Type B pancreatic cell (in vitro differentiated cells): ENCODE data around the gene BAIAP2. TPM values are rescaled to one million over a fixed set of nuclear protein-coding genes. Genes with fewer than 3 reads are reported as not detected.

Source experiments
- DNase-seq: peaks from one replicate; pipeline ENCODE4 v3.0.0; 2021; ENCODE audit warnings: mixed read lengths; ENCODE audit not compliant: unreplicated experiment; ENCODE audit errors: extremely low spot score
- H3K27ac Mint-ChIP-seq: 2 replicates; pipeline ENCODE4 v1.8.0; 2021; ENCODE audit warnings: mild to moderate bottlenecking, mixed read lengths
- H3K27me3 Mint-ChIP-seq: 2 replicates; pipeline ENCODE4 v1.8.0; 2021; ENCODE audit warnings: mixed read lengths
- H3K36me3 Mint-ChIP-seq: 2 replicates; pipeline ENCODE4 v1.8.0; 2021; ENCODE audit warnings: mixed read lengths
- H3K4me1 Mint-ChIP-seq: one replicate; pipeline ENCODE4 v1.8.0; 2021; ENCODE audit warnings: mixed read lengths; ENCODE audit not compliant: unreplicated experiment
- H3K4me3 Mint-ChIP-seq: 2 replicates; pipeline ENCODE4 v1.8.0; 2021; ENCODE audit warnings: mild to moderate bottlenecking, mixed read lengths
- H3K9me3 Mint-ChIP-seq: 2 replicates; pipeline ENCODE4 v1.8.0; 2021; ENCODE audit warnings: mixed read lengths
- total RNA-seq: library from RNA; stranded (reverse); gene quantifications from 2 replicates; pipeline ENCODE4 v1.2.1, GENCODE V29; 2021; ENCODE audit warnings: low replicate concordance
- TF ChIP-seq, protein P1 (sequence below): fragments of 200-600 bp; sonication (generic); conservative IDR thresholded peaks from 2 replicates; pipeline ENCODE4 v1.5.0; 2021; ENCODE audit warnings: antibody characterized with exemption, mild to moderate bottlenecking

Gene BAIAP2
- total RNA-seq, 1 donor from 2014 or later, result 62.7 TPM

DNA sequence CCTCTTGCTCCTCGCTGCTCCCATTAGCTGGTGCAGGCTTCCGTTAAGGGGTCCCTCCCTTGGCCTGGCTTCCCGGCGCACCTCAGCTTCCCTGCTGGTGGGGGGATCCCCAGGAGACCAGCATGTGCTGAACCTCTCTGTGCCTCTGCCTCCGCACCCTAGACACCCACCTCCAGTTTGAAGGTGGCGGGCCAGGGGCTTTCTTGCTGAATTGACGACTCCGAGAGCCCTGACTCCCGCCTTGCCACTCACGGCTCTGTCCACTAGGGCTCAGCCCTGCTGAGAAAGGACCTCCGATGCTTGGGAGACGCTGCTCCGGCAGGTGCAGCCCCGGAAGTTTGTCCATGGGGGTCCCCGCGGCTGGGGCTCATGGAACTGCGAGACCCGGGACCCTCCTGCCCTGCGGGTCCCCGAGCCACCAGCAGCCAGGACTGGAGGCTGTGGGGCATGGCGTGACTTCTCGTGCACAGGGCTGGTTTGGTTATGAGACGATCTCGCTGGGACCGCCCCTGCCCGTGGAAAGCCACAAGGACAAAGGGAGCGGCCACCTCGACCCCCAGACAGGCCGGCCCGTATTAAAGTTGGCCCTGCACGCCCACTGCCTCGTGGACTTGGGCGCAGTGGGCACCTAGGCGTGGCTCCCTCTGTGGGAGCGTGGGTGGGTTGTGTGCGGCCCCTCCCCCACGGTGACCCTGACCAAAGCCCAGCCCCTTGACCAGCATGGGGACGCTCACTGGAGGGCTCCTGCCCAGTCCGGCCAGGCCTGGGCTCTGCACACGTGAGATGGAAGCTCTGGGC, 35.2 kb upstream of the BAIAP2 start:
- Mint-ChIP-seq H3K36me3 (no peaks in the 10 kb centered on the region), H3K27me3 (peaks cover 27% of the 10 kb centered on the region), H3K27ac (no peak overlapping the region), H3K4me1 (peaks cover 14% of the 10 kb centered on the region), H3K9me3 (no peaks in the 10 kb centered on the region), H3K4me3 (no peak overlapping the region)
- no peak for DNase-seq
- TF ChIP-seq, protein P1, sequence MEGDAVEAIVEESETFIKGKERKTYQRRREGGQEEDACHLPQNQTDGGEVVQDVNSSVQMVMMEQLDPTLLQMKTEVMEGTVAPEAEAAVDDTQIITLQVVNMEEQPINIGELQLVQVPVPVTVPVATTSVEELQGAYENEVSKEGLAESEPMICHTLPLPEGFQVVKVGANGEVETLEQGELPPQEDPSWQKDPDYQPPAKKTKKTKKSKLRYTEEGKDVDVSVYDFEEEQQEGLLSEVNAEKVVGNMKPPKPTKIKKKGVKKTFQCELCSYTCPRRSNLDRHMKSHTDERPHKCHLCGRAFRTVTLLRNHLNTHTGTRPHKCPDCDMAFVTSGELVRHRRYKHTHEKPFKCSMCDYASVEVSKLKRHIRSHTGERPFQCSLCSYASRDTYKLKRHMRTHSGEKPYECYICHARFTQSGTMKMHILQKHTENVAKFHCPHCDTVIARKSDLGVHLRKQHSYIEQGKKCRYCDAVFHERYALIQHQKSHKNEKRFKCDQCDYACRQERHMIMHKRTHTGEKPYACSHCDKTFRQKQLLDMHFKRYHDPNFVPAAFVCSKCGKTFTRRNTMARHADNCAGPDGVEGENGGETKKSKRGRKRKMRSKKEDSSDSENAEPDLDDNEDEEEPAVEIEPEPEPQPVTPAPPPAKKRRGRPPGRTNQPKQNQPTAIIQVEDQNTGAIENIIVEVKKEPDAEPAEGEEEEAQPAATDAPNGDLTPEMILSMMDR, result no peak

DNA sequence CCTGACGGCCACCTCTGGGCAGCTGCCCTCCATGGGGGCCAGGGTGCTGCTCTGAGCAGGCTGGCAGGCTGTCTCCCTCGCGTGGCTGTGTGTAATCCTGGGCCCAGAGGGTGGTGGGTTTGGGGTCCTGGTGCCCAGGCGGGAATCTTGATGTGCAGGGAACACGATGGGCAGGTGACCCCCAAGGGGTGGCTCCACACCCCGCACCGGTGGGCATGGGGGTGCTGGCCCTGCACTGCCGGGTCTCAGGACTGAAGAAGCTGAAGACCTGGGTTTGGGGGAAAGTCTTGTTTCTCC, 34.7 kb upstream of the BAIAP2 start:
- Mint-ChIP-seq H3K27ac (no peak overlapping the region), H3K9me3 (no peaks in the 10 kb centered on the region), H3K4me3 (no peak overlapping the region), H3K27me3 (peaks cover 30% of the 10 kb centered on the region), H3K36me3 (no peaks in the 10 kb centered on the region), H3K4me1 (peaks cover 14% of the 10 kb centered on the region)
- no peak for DNase-seq
- TF ChIP-seq, protein P1, result no peak

DNA sequence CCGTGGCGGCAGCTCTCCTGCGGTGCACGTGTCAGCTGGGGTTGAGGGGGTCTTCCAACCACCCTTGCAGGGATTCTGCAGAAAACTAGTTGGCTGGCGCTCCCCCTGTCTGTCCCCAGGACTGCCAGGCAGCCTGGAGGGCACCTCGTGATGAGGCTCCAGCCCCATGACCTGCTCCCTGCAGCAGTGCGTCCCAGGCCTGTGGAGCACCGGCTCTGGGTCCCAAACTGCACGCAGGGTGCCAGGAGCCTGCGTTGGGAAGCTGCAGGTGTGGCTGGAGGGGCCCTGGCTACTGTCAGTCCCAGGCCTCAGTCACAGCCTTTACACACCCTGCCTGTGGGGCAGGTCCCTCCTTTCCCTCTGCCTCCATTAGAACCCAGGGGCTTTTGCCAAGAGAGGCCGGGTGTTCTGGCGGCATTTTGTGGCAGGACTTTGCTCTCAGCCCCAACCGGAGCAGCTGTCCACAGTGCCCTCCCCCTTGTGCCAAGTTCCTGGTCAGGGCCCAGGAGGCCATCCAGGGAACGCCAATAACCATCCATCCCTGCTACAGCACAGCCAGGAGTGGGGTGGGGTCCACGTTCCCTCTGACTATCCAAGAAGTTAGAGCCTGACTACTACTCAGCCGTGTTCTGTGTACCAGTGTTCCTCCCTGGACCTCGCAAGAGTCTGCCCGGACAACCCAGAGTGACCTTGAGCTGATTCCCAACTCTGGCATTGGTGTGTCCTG, 34.2 kb upstream of the BAIAP2 start:
- H3K4me3 Mint-ChIP-seq, result no peak overlapping the region
- H3K9me3 Mint-ChIP-seq, result no peaks in the 10 kb centered on the region
- no peak overlapping the region for H3K27ac Mint-ChIP-seq
- no peak for DNase-seq
- H3K27me3 Mint-ChIP-seq, result peaks cover 30% of the 10 kb centered on the region
- no peaks in the 10 kb centered on the region for H3K36me3 Mint-ChIP-seq
- H3K4me1 Mint-ChIP-seq, result peaks cover 14% of the 10 kb centered on the region
- TF ChIP-seq, protein P1, result no peak

DNA sequence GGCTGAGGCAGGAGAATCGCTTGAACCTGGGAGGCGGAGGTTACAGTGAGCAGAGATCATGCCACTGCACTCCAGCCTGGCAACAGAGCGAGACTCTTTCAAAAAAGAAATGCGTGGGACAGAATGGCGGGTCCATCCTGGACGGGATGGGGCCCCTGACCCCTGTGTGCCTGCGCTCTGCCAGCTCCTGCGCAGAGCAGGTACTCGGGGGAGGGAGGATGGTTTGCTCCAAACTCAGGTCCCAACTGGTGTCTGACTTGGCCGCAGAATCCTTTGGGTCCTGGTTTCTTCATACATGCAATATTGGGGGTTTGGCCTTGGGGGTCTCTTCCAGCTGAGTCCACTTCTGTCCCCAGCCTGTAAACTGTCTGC, 33.0 kb upstream of the BAIAP2 start:
- Mint-ChIP-seq H3K4me3 (peak overlapping the region; percentile 28), H3K36me3 (no peaks in the 10 kb centered on the region), H3K9me3 (no peaks in the 10 kb centered on the region), H3K27me3 (peaks cover 41% of the 10 kb centered on the region), H3K27ac (peak overlapping the region; percentile 34), H3K4me1 (peaks cover 14% of the 10 kb centered on the region)
- DNase-seq, result no peak
- TF ChIP-seq, protein P1, result no peak

DNA sequence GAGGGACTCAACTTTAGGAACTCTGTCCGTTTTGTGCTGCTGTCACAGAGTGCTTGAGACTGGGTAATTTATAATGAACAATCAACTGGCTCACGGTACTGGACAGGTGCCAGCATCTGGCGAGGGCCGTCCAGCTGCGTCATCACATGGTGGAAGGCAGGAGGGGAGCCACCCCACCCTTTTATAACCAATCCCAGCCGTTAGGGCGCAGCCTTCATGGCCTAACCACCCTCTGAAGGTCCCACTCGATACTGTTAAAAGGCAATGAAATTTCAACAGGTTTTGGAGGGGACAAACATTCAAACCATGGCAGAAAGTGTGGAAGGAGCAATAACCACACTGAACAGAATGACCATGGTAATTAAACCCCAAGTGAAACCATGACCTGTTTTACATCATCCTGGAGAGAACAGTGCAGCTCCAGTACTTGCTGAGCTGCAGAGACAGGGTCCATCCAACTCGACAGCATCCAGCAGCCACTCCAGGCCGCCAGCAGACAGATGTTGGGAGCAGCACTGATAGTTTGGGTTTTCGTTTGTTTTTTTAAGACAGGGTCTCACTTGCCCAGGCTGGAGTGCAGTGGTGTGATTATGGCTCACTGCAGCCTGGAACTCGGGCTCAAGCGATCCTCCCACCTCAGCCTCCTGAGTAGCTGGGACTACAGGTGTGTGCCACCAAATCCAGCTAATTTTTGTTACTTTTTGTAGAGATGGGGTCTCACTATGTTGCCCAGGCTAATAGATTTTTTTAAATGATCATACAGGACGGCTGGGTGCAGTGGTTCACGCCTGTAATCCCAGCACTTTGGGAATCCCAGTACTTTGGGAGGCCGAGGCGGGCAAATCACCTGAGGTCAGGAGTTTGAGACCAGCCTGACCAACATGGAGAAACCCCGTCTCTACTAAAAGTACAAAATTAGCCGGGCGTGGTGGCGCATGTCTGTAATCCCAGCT, 32.3 kb upstream of the BAIAP2 start:
- no peaks in the 10 kb centered on the region for H3K9me3 Mint-ChIP-seq
- peaks cover 47% of the 10 kb centered on the region for H3K27me3 Mint-ChIP-seq
- H3K4me1 Mint-ChIP-seq, result peaks cover 14% of the 10 kb centered on the region
- no peaks in the 10 kb centered on the region for H3K36me3 Mint-ChIP-seq
- no peak for DNase-seq
- H3K27ac Mint-ChIP-seq, result peak overlapping the region; percentile 34
- TF ChIP-seq, protein P1, result no peak
- H3K4me3 Mint-ChIP-seq, result peak overlapping the region; percentile 65
